Measurements from ENCODE around the gene TUBB4A.

The TUBB4A gene

DNA sequence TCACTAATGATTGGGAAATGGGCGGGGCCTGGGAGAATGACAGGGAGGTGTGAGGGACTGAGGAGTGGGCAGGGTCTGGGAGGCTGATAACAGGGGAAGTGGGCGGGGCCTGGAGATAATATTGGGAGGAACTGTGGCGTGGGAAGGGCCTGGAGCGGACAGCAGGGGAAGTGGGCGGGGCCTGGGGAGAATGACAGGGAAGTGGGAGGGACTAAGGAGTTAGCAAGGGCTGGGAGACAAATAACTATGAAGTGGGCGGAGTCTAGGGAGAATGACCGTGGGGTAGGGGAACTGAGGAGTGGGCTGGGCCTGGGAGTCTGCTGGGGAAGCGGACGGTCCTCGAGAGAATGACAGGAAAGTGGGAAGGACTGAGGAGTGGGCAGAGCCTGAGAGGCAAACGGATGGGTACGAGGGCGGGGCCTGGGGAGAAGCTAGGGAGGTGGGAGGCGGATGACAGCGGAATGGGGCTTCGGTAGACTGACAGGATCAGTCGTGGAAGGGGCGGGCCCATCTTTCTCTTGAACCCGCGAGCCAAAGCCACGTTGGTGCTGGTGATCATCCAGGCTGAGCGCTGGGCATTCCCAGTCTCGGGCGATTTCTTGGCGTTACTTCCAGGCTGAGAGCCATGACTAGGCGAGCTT is 14.0 kb upstream of the TUBB4A start:
- peak overlapping the region; percentile 49 for H3K27ac ChIP-seq
- peak overlapping the region; percentile 60; the same call in 1 of the 2 replicates for H3K9ac ChIP-seq
- H3K4me2 ChIP-seq, result peak overlapping the region; percentile 59
- H3K36me3 ChIP-seq (ENCODE audit: insufficient read depth), result no peaks in the 10 kb centered on the region
- no peaks in the 10 kb centered on the region for H3K27me3 ChIP-seq (ENCODE audit: insufficient read depth, low read depth)
- no peak overlapping the region for H3K4me3 ChIP-seq (IDR thresholded peaks at IDR 0.05; ENCODE audit: insufficient read depth, low read depth, low read length)
- TF ChIP-seq CTCF (conservative IDR thresholded peaks at IDR 0.05; ENCODE audit: low read depth, low read length), result no peak
- no peaks in the 10 kb centered on the region for H4K20me1 ChIP-seq (ENCODE audit: insufficient read depth)
- no peaks in the 10 kb centered on the region for H3K79me2 ChIP-seq (ENCODE audit: insufficient read depth, low read depth)
- peaks cover 25% of the 10 kb centered on the region for H3K4me1 ChIP-seq (ENCODE audit: low read depth, poor library complexity, severe bottlenecking)
- peak overlapping the region; percentile 84 for H2AFZ ChIP-seq (ENCODE audit: low read depth)

DNA sequence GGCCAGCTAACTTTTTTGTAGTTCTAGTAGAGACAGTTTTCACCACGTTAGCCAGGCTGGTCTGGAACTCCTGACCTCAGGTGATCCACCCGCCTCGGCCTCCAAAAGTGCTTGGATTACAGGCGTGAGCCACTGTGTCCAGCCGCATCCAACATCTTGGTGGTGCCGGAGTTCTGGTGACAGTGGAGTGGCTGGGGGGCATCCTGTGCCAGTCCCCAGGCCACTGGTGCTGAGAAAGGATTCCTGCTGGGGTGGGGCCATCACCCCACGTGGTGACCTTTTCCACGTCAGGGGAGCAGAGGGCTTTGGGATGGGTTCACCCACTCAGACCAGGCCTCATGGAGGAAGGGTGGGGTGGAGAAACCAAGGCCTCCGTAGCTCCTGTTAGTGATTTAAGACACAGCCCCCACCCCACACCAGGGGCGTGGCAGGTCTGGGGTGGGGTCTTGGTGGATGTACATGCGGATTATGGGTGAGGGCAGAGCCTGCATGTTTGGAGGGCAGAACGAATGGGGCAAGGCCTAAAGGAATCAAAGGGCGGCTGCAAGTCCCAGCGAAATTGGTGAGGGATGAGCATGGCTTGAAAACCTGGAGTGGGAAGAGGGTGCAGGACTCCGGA is 12.9 kb upstream of the TUBB4A start:
- Histone ChIP-seq H2AFZ (ENCODE audit: low read depth) (no peak overlapping the region), H3K4me3 (IDR thresholded peaks at IDR 0.05; ENCODE audit: insufficient read depth, low read depth, low read length) (no peak overlapping the region), H4K20me1 (ENCODE audit: insufficient read depth) (no peaks in the 10 kb centered on the region), H3K4me1 (ENCODE audit: low read depth, poor library complexity, severe bottlenecking) (peaks cover 25% of the 10 kb centered on the region), H3K27me3 (ENCODE audit: insufficient read depth, low read depth) (no peaks in the 10 kb centered on the region), H3K4me2 (no peak overlapping the region), H3K79me2 (ENCODE audit: insufficient read depth, low read depth) (no peaks in the 10 kb centered on the region), H3K36me3 (ENCODE audit: insufficient read depth) (no peaks in the 10 kb centered on the region), H3K27ac (no peak overlapping the region), H3K9ac (no peak overlapping the region)
- no peak for TF ChIP-seq CTCF (conservative IDR thresholded peaks at IDR 0.05; ENCODE audit: low read depth, low read length)

DNA sequence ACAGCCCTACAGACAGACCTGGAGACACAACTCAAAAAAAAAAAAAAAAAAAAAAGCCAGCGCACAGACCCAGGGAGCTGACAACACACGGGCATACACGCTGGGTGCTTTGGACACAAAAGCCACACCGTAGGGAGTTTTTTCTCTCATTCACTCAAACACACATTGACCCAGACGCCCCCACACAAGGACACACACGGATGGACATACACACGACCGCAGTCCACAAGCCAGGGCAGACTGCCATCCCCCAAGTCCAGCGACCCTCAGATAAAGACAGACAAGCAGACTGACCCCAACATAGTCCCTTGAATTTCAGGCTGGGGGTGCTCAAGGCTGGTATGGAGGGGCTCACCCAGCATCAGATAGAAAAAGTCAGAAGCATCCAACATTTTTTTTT is 12.0 kb upstream of the TUBB4A start:
- no peak overlapping the region for H3K9ac ChIP-seq
- no peak overlapping the region for H3K4me2 ChIP-seq
- no peak for TF ChIP-seq CTCF (conservative IDR thresholded peaks at IDR 0.05; ENCODE audit: low read depth, low read length)
- no peak overlapping the region for H3K27ac ChIP-seq
- no peak overlapping the region for H2AFZ ChIP-seq (ENCODE audit: low read depth)
- peaks cover 20% of the 10 kb centered on the region for H3K4me1 ChIP-seq (ENCODE audit: low read depth, poor library complexity, severe bottlenecking)
- H3K27me3 ChIP-seq (ENCODE audit: insufficient read depth, low read depth), result no peaks in the 10 kb centered on the region
- no peaks in the 10 kb centered on the region for H3K79me2 ChIP-seq (ENCODE audit: insufficient read depth, low read depth)
- H3K36me3 ChIP-seq (ENCODE audit: insufficient read depth), result no peaks in the 10 kb centered on the region
- H4K20me1 ChIP-seq (ENCODE audit: insufficient read depth), result no peaks in the 10 kb centered on the region
- H3K4me3 ChIP-seq (IDR thresholded peaks at IDR 0.05; ENCODE audit: insufficient read depth, low read depth, low read length), result no peak overlapping the region

- H3K4me3 ChIP-seq (IDR thresholded peaks at IDR 0.05; ENCODE audit: insufficient read depth, low read depth, low read length), result no peak overlapping the region
- no peak overlapping the region for H3K27ac ChIP-seq
- H3K4me2 ChIP-seq, result no peak overlapping the region
- no peaks in the 10 kb centered on the region for H3K79me2 ChIP-seq (ENCODE audit: insufficient read depth, low read depth)
- TF ChIP-seq CTCF (conservative IDR thresholded peaks at IDR 0.05; ENCODE audit: low read depth, low read length), result no peak
- H3K4me1 ChIP-seq (ENCODE audit: low read depth, poor library complexity, severe bottlenecking), result peaks cover 9% of the 10 kb centered on the region
- no peaks in the 10 kb centered on the region for H3K27me3 ChIP-seq (ENCODE audit: insufficient read depth, low read depth)
- H3K36me3 ChIP-seq (ENCODE audit: insufficient read depth), result no peaks in the 10 kb centered on the region
- H4K20me1 ChIP-seq (ENCODE audit: insufficient read depth), result no peaks in the 10 kb centered on the region
- H2AFZ ChIP-seq (ENCODE audit: low read depth), result no peak overlapping the region
- H3K9ac ChIP-seq, result no peak overlapping the region
Measured at GRCh38 chr19:6510618-6511017, 8.5 kb upstream of the TUBB4A start.
